Measurements from ENCODE around the gene FABP7. TPM values are rescaled to one million over a fixed set of nuclear protein-coding genes. Genes with fewer than 3 reads are reported as not detected.
"Not testable (repeated sequence)": the region's sequence is repeated elsewhere in the genome, so short reads cannot be mapped to it uniquely, and the experiment has no call there.

The FABP7 gene
- total RNA-seq = not detected
- long read RNA-seq, donor 1 = 0 reads
- long read RNA-seq, donor 2 = 0 reads

DNA sequence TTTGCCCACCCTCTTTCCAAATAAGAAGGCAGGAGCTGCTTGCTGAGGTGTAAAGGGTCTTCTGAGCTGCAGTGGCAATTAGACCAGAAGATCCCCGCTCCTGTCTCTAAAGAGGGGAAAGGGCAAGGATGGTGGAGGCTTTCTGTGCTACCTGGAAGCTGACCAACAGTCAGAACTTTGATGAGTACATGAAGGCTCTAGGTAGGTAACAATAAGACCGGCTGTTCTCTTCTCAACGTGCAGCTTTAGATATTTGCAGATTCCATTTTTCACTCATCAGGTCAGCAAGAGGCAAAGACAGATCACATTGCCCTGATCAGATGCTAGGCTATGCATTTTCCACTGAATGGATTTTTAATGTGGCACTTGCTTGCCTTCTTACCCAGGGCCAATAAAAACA lies at the start of gene FABP7:
FABP7 (plus strand) TSS at position 50 of the 400 bp plus-strand sequence; CDS start at position 129, 79 bp downstream.
- intact Hi-C loops (cut with DNase I) = no loop called here

DNA sequence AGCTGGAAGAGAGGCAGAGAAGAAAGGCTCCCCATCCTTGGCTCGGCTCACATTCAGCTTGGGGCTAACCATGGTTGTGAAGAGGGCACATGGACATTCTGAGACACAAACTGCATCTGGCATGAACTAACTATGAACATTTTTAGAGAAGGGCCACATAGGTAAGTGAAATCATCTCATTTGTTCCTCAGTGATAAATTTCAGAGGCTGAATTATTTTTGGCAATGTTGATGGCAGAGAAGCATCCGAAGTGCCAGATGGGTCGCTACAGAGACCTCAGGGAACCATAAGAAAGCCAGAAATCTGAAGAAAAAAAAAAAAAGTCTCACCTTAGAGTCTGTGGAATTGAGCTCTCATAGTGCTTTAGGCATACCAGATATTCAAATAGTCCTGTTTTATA lies 49.2 kb upstream of the FABP7 start:
- intact Hi-C loops (cut with DNase I) = no loop called here
- DNase-seq (ENCODE audit: low spot score) = no peak

More for the DNA sequence above, at the start of gene FABP7:
- DNase-seq (ENCODE audit: low spot score) = no peak

DNA sequence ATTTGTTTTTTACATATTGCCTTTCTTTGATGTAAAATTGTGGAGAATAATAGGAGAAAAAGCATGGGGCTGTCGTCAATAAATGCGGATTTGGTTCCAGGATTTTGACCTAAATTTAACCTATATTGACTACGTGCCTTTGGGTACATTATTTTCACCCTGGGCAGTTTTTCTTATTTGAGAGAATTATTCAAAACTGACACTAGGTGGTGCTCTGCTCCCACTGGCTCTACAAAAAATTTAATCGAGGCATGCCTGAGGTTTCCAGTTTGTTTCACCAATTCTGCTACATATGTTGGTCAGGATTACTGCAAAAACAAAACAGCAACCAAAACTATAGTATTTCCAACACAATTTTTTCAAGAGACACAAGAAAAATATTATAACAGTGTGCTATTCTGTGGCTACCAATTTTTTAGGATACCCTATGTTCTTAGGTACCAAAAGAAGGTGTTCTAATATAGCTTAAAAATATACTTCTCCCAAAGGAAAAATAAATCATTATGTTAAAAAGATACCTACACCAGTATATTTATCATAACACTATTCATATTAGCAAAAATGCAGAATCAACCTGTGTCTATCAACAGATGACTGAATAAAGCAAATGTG lies 48.6 kb upstream of the FABP7 start:
- no peak for DNase-seq (ENCODE audit: low spot score)
- intact Hi-C loops (cut with DNase I) = no loop called here

DNA sequence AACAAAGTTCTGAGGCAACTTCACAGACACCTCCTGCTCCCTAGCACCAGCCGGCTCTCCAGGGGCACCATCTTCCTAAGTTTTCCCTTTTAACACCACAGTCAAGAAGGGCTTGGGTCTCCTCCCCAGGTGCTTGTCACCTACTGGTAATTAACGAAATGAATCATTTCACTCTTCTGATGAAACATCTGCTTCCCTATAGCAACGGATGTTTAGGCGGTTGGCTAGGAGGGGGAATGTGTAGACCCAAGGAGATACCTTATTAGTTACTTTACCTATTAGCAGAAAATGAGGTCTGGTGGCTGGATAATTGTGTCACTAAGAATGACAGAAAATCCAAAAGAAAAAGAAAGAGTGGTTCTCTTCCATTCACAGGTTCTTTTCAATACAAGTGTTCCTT lies 46.3 kb upstream of the FABP7 start:
- DNase-seq (ENCODE audit: low spot score) = no peak

DNA sequence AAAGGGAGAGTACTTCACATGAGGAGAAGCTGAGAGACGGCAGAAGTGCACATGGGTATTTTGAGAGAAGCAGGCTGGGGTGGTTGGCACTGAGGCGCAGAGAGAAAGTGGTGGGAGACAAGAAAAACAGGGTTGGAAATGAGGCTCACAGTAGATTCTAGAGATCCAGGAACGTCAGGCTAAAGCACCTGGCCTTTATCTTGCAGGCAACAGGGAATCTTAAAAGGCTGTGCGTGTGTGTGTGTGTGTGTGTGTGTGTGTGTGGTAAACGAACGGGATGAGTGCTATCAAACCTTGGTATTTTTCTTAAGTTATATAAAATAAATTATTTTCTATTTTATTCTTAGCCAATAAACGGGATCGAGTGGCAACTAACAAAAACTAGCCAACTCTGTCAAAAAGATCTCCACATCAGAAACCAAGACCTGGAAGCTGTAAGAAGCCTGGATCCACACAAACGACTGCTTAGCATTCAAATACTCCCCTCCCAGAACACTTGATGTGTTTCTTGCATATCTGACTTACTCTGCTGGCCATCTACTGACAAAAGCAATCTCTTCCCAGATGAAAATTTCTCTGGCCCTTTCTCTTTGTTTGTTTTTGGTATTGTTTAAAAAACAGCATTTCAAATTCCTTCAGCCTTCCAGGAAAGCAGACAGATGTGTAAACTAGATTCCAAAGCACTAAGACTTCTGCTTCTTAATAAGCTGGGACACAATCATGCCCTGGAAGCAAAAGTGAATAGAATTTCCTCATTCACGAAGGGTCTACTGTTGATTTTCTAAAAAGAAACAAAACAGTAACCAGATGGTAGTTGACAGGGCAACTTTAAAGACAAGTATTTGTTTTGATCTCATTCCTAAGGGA lies 44.8 kb upstream of the FABP7 start:
- no peak for DNase-seq (ENCODE audit: low spot score)
- intact Hi-C loops (cut with DNase I) = loop anchor here in 1 of 2 donors (5.0 kb wide), 1 partner anchor 103 kb away; no protein-coding TSS in a partner anchor

More for the DNA sequence above, 46.3 kb upstream of the FABP7 start:
- intact Hi-C loops (cut with DNase I) = no loop called here

DNA sequence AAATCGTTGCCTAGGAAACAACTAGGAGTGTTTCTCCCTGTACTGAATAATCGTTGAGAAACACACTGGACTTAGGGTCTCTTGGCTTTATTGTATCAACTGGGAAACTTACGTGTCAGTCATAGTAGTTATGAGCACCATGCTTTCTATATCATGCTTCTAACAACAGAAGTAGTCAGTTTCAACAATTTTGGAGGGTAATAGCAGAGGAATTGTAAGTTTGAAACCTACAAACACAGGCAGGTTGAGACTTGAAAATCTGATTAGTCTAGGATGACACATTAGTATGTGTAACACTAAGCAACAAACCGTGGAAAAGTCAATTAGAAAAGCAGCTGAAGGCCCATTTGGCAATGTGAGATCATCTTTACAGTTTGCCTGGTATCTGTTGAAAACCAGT lies 43.9 kb upstream of the FABP7 start:
- no peak for DNase-seq (ENCODE audit: low spot score)
- intact Hi-C loops (cut with DNase I) = loop anchor here in 1 of 2 donors (5.0 kb wide), 1 partner anchor 102 kb away; no protein-coding TSS in a partner anchor

DNA sequence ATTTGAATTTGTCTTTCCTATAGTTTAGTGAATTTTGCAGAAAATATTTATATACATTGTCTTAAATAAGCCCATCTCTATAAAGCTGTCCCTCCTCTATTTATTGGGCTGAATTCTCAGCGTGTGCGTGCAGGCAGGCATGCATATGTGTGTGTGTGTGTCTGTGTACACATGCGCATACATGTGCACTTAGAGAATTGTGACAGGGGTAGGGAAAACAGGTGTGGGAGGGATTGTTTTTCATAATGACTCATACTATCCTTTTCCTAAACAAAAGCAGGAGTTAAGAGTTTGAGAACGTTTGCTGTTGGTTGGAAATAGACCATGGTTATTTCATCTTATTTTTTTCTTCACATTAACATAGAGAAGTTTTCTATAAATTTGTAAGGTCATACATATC lies 43.4 kb upstream of the FABP7 start:
- intact Hi-C loops (cut with DNase I) = loop anchor here in 1 of 2 donors (5.0 kb wide), 1 partner anchor 101 kb away; no protein-coding TSS in a partner anchor

DNA sequence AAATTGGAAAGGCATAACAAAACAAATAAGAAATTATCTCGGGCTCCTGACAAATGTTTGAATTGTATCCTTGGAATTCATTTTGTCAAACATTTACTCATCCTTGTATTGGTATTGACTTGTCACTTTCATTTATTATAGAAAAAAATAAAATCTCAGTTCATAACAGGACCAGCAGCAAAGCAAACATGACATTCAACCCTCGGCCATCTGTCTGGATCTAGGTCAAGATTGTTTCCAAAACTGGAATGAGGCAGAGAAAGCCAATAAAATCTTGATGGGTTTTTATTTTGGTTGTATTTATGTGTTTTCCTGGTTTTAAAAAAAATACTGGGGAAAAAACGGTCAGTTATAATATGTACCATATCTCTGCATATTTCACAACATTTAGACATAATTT lies 42.9 kb upstream of the FABP7 start:
- no peak for DNase-seq (ENCODE audit: low spot score)
- intact Hi-C loops (cut with DNase I) = loop anchor here in 1 of 2 donors (5.0 kb wide), 1 partner anchor 101 kb away; no protein-coding TSS in a partner anchor

More for the DNA sequence above, 43.4 kb upstream of the FABP7 start:
- DNase-seq (ENCODE audit: low spot score) = no peak

DNA sequence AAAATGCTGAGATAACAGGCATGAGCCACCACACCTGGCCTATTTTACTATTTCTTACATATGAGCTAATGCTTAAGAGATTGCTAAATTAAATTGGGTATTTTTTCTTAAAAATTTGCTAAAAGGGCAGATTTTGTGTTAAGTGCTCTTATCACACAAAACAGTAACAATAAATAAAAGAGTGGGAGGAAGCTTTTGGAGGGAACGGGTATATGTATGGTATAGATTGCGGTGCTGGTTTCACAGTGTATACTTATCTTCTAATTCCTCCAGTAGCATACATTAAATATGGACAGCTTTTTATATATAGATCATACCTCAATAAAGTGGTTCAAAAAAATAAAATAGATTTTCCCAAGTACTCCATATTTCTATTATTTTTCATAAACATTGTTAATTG lies 39.4 kb upstream of the FABP7 start:
- intact Hi-C loops (cut with DNase I) = loop anchor here in 1 of 2 donors (10.0 kb wide), 1 partner anchor 95 kb away; no protein-coding TSS in a partner anchor

DNA sequence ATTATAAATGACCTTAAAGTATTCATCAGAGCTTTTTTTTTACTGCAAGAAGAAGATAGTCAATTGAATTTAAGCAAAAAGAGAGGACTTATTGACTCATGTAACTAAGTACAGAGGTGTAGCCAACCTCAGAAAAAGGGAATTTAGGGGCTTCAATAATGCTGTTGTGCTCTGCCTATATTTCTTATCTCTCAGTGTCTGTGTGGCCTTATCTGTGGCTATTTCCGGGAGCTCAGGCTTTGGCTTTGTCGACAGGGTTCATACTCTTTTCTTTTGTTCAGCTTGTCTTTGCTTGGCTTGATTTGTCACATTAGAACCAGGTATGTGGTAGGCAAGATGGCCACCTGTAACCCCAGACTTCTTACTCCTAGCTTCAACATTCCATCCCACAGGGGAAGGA lies 38.6 kb upstream of the FABP7 start:
- DNase-seq (ENCODE audit: low spot score) = no peak
- intact Hi-C loops (cut with DNase I) = loop anchor here in 1 of 2 donors (10.0 kb wide), 1 partner anchor 94 kb away; no protein-coding TSS in a partner anchor

More for the DNA sequence above, 39.4 kb upstream of the FABP7 start:
- DNase-seq (ENCODE audit: low spot score) = no peak

DNA sequence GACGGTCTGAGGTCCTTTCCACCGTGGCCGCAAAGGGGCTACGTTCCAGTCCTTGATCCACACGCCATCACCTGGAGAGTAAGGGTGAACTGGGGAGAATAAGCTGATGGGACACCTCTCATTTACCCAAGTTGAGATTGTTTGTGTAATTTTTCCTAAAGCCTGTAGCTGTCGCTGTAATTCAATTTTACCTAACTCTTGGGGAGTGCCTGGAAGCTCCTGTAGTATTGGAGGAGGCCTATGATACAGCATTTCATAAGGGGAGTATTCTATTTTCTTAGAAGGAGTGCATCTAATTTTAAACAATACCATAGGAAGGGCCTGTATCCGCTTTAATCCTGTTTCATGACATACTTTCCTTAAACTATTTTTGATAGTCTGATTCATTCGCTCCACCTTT lies 35.3 kb upstream of the FABP7 start:
- not testable (repeated sequence) for DNase-seq (ENCODE audit: low spot score)
- intact Hi-C loops (cut with DNase I) = loop anchor here in 1 of 2 donors (10.0 kb wide), 1 partner anchor 91 kb away; no protein-coding TSS in a partner anchor

DNA sequence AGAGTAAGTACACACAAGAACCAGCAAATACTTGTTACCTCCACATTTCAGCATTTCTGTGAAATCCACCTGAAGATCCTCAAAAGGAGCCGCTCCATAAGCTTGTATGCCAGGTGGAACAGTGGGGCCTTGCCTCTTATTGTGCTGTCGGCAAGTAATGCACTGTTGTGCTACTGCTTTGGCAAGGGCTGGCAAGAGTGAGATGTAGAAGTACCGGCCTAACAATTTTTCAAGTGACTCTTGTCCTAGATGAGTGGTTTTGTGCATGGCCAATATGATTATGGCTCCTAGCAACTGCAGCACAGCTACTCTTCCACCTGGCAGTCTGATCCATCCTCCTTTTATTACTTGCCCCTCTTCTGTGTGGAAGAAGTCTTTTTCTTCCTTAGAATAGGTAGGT lies 34.7 kb upstream of the FABP7 start:
- DNase-seq (ENCODE audit: low spot score) = not testable (repeated sequence)
- intact Hi-C loops (cut with DNase I) = loop anchor here in 1 of 2 donors (10.0 kb wide), 1 partner anchor 90 kb away; no protein-coding TSS in a partner anchor

DNA sequence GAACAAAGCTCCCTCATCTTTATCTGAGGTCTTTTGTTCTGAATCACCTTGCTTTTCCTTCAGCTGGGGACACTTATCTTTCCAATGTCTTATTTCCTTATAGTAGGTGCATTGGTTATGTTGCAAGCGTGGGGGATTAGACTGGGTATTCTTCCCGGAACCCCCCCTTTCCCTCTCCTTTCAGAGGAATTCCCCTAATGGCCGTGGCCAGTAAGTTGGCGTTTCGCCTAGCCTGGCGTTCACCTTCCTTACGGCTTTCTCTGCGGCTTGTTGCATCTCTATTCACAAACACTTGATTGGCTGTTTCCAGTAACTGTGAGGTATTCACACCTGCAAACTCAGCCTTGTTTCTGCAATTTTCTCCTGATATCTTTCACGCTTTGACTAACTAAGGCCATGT lies 32.8 kb upstream of the FABP7 start:
- intact Hi-C loops (cut with DNase I) = loop anchor here in 1 of 2 donors (10.0 kb wide), 1 partner anchor 88 kb away; no protein-coding TSS in a partner anchor
- DNase-seq (ENCODE audit: low spot score) = no peak

DNA sequence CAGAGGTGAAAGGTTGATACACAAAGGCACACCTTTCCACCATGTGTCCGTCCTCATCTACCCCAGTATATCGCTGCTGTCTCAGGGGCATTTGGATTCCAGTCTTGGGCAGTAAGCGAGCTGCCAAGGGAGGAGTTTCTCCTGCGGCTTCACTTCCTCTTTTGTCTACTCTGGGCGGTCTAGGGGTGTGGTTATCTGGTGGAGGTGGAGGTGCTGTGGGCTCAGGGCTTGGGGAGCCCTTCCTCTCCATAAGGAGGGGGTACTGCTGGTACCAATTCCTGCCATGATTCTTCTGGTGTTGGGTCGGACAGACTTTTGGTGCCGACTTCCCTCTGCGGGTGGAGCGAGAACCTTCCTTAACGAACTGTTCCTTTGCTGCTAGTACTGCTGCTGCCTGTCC lies 31.9 kb upstream of the FABP7 start:
- intact Hi-C loops (cut with DNase I) = loop anchor here in 1 of 2 donors (10.0 kb wide), 1 partner anchor 87 kb away; no protein-coding TSS in a partner anchor
- DNase-seq (ENCODE audit: low spot score) = no peak

DNA sequence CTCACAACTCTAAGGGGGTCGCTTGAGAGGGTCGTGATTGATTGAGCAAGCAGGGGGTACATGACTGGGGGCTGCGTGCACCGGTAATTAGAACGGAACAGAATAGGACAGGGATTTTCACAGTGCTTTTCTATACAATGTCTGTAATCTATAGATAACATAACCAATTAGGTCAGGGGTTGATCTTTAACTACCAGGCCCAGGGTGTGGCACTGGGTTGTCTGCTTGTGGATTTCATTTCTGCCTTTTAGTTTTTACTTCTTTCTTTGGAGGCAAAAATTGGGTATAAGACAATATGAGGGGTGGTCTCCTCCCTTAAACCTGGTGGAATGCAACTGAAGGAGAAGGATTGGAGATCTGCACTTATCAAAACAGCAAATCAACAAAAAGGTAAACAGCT lies 30.6 kb upstream of the FABP7 start:
- DNase-seq (ENCODE audit: low spot score) = not testable (repeated sequence)

DNA sequence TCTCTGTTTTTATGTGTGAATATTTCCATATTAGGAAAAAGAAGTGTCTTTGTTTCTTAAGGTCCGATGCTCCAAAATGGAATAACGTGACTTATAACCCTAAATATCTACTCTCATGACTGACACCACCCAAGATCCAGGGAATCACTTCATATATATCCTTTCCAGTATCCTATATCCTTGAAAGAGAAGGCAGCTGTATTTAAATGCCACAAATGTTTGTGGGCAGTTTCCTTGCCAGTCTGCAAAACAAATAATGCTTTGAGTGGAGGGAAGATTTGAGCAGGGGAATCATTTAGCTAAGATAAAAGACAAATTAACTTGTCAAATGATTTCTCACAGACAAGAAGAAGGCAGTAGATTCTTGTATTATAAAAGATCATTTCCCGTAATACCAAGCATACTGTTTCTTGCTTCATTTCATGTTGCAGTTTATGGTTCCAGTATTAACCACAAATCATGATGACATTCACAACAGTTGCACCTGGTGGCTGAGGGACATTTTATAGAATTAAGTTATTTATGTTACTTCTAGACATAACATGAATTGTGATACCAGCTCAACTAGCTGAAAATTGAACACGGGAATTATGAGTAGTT lies 30.0 kb upstream of the FABP7 start:
- no peak for DNase-seq (ENCODE audit: low spot score)
- intact Hi-C loops (cut with DNase I) = loop anchor here in 1 of 2 donors (10.0 kb wide), 1 partner anchor 85 kb away; no protein-coding TSS in a partner anchor

More for the DNA sequence above, 30.6 kb upstream of the FABP7 start:
- intact Hi-C loops (cut with DNase I) = loop anchor here in 1 of 2 donors (10.0 kb wide), 1 partner anchor 86 kb away; no protein-coding TSS in a partner anchor

DNA sequence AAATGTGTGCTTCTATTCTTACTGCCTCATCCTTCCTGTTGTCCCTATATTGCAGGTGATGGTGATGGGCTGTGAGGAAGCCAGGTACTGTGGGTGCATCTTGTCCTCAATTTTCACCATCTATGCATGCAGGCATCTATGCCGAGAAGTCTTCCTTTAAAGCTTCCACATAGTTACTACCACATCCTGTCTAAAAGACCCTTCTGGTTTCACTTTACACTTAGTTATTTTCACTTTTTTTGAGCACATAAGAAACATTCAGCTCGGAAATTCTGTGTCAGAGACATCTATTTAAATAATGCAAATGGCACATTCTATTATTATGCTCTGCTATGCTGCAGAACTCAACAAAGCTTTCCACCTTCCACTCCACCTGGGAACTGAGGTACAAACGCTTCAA lies 28.2 kb upstream of the FABP7 start:
- intact Hi-C loops (cut with DNase I) = no loop called here
- DNase-seq (ENCODE audit: low spot score) = no peak

DNA sequence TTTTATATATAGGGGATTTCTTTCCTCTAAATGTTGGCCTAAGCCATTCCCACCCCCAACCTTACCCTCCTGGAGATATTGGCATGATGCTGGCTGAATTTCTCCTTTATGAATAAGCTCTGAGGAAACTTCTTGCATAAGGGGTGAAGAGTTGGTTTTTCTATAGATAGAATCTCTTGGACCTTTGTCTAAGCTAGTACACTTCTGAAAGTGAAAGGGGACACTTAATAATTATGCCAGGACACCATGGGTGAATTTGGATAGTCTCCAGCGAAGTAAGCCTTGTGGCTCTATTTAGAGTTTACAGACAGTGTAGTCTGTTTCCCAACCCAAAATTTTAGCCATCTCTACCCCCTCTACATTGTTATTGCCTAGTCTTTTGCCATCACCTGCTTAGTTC lies 27.1 kb upstream of the FABP7 start:
- intact Hi-C loops (cut with DNase I) = no loop called here
- no peak for DNase-seq (ENCODE audit: low spot score)

DNA sequence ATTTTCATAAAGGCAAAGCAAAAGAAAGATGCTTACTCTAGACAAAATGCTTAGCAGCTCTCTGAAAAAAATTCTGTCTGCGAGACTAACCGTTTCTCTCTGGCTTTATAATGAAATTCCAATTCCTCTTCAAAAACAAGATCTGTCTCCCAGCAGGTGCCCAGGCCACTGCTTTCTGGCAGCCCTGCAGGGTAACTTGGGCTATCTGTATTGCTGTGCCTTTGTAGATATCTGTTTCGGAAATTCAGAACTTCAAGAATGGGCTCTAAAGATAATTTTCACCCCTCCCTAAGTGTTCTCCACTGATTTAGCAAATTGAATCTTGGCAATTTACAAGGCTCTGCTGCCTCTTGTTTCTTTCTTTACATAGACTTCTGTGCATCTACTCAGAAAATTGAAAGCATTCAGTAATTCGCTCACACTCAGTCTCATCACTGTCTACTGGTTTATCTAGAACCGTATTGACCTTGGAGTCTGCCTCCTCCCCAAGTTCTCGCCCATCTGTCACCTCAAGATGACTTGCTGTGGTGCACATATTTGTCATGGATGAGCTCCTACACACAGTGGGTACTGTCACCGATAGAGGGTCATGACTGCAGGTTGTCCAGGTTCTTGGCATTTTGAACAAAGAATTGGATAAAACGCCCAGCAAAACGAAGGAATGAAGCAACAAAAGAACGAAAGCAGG lies 26.4 kb upstream of the FABP7 start:
- no peak for DNase-seq (ENCODE audit: low spot score)
- intact Hi-C loops (cut with DNase I) = no loop called here

All from posterior vena cava (tissue), 2 donors.